NT2/D1 (cell line): ENCODE data around the gene CD109.
"Not testable (repeated sequence)": the region's sequence is repeated elsewhere in the genome, so short reads cannot be mapped to it uniquely, and the experiment has no call there.

Source experiments
- DNase-seq: peaks from one replicate; pipeline ENCODE4 v3.0.0-alpha.2; 2011; ENCODE audit warnings: low read depth, low spot score
- H3K27me3 ChIP-seq: 2 replicates; pipeline ENCODE4 v1.6.0; 2011; ENCODE audit warnings: mild to moderate bottlenecking; ENCODE audit not compliant: insufficient read length, insufficient read depth
- H3K36me3 ChIP-seq: 2 replicates; pipeline ENCODE4 v1.6.1; 2011; ENCODE audit warnings: mild to moderate bottlenecking, low read length, mixed read lengths; ENCODE audit not compliant: insufficient read depth, insufficient read length
- H3K4me1 ChIP-seq: 2 replicates; pipeline ENCODE4 v1.5.1; 2011; ENCODE audit not compliant: insufficient read depth, insufficient read length
- H3K4me3 ChIP-seq: 2 replicates; pipeline ENCODE4 v1.5.1; 2011; ENCODE audit warnings: low read depth; ENCODE audit not compliant: insufficient read length
- H3K9ac ChIP-seq: 2 replicates; pipeline ENCODE4 v1.6.0; 2011; ENCODE audit warnings: low read depth; ENCODE audit not compliant: insufficient read length
- H3K9me3 ChIP-seq: 2 replicates; pipeline ENCODE4 v1.5.1; 2011; ENCODE audit warnings: mild to moderate bottlenecking, low read length; ENCODE audit not compliant: insufficient read depth
- SUZ12 ChIP-seq: IDR thresholded peaks from 2 replicates; pipeline ENCODE4 v1.6.1; 2011; ENCODE audit not compliant: insufficient read length, insufficient read depth; ENCODE audit errors: extremely low read depth
- YY1 ChIP-seq: IDR thresholded peaks from 2 replicates; pipeline ENCODE4 v1.6.1; 2011; ENCODE audit not compliant: insufficient read length, insufficient read depth
- ZNF274 ChIP-seq: IDR thresholded peaks from 2 replicates; pipeline ENCODE4 v1.6.1; 2011; ENCODE audit warnings: mild to moderate bottlenecking, low read depth, low read length

Gene CD109

GRCh38 chr6:73704260-73704659, 8.3 kb downstream of the CD109 start:
- H3K4me3 ChIP-seq: no peak overlapping the region
- no peak for TF ChIP-seq YY1
- TF ChIP-seq ZNF274: no peak
- TF ChIP-seq SUZ12: no peak
- H3K9me3 ChIP-seq: no peaks in the 10 kb centered on the region
- DNase-seq: no peak
- H3K36me3 ChIP-seq: peaks cover 8% of the 10 kb centered on the region
- no peaks in the 10 kb centered on the region for H3K27me3 ChIP-seq
- no peaks in the 10 kb centered on the region for H3K4me1 ChIP-seq
- no peak overlapping the region for H3K9ac ChIP-seq

DNA sequence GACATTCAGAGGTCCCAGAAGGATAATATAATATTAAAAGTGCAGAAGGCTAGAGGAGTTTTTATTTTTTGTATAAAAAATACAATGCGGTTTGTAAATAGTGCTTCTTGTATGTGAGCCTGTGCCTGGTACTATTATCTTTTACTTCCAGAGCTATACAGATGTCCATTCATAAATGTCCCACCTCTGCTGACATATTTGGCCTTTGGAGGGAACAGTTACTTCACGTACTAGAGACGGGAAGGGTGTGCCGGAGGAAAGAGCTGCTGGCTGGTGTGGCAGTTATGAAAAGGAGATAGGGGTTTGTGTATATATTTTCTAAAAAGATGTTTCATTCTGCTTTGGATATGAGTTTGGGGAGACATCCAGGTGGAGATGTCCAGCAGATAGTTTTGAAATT, 8.8 kb downstream of the CD109 start:
- no peaks in the 10 kb centered on the region for H3K4me1 ChIP-seq
- no peak for DNase-seq
- TF ChIP-seq YY1: no peak
- TF ChIP-seq ZNF274: no peak
- no peak for TF ChIP-seq SUZ12
- no peaks in the 10 kb centered on the region for H3K27me3 ChIP-seq
- no peak overlapping the region for H3K4me3 ChIP-seq
- H3K36me3 ChIP-seq: peaks cover 5% of the 10 kb centered on the region
- H3K9me3 ChIP-seq: no peaks in the 10 kb centered on the region
- H3K9ac ChIP-seq: no peak overlapping the region

- H3K4me1 ChIP-seq: no peaks in the 10 kb centered on the region
- no peak overlapping the region for H3K9ac ChIP-seq
- H3K27me3 ChIP-seq: no peaks in the 10 kb centered on the region
- DNase-seq: no peak
- no peaks in the 10 kb centered on the region for H3K9me3 ChIP-seq
- TF ChIP-seq YY1 (no peak), ZNF274 (no peak), SUZ12 (no peak)
- H3K4me3 ChIP-seq: no peak overlapping the region
- peaks cover 5% of the 10 kb centered on the region for H3K36me3 ChIP-seq
Observed at GRCh38 chr6:73706971-73707370, 11.0 kb downstream of the CD109 start.

DNA sequence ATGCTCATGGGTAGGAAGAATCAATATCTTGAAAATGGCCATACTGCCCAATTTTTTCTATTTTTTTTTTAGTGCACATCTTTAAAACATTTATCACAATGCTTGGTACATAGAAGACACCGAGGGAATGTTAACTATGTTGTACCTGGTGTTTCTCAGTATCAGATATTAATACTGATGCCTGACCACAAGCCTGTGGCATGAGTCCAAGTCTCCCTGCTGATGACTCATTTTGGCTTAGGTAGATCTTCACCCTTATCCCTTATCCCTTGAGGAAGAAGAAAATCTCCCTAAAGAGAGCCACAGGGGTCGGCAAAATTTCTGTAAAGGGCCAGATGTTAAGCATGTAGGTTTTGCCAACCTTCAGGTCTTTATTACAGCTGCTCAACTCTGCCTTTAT, 14.5 kb downstream of the CD109 start:
- Histone ChIP-seq H3K4me3 (no peak overlapping the region), H3K36me3 (peaks cover 5% of the 10 kb centered on the region), H3K9ac (no peak overlapping the region), H3K4me1 (no peaks in the 10 kb centered on the region), H3K9me3 (no peaks in the 10 kb centered on the region), H3K27me3 (no peaks in the 10 kb centered on the region)
- TF ChIP-seq ZNF274 (no peak), YY1 (no peak), SUZ12 (no peak)
- DNase-seq: no peak

GRCh38 chr6:73710948-73711347, 14.9 kb downstream of the CD109 start:
- Histone ChIP-seq H3K36me3 (peaks cover 5% of the 10 kb centered on the region), H3K9ac (no peak overlapping the region), H3K9me3 (no peaks in the 10 kb centered on the region), H3K27me3 (no peaks in the 10 kb centered on the region), H3K4me3 (no peak overlapping the region), H3K4me1 (no peaks in the 10 kb centered on the region)
- TF ChIP-seq SUZ12 (no peak), ZNF274 (no peak), YY1 (no peak)
- DNase-seq: no peak

DNA sequence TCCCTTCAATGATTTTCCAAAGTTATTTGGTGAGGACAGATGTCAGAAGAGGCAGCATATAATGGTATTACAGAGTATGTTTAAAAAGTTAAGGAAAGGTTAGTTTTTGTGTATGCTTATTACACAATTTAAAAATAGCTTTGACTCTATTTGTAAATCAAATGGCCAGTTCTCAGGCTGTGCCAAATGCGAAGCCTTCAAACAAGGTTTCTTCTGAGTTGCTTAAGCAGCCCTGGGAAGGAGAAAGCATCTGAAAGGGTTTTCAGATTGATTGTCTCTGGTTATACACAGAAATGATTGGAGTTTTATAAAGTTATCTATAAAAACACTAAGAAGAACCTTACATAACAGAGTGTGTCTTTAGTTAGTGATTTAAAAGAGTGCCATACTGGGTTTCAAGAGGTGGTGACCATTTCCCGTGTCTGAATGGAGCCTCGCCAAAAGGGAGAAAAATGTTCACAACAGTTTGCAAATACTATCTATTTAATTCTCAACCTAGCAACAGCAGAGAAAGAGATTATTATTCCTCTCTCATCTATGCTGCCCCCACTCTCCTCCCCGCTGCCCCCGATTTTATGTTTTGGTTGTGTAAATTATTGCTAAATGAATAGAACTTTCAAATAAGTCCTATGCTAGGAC, 16.7 kb downstream of the CD109 start:
- TF ChIP-seq SUZ12 (no peak), YY1 (no peak), ZNF274 (no peak)
- DNase-seq: no peak
- H3K9me3 ChIP-seq: no peaks in the 10 kb centered on the region
- no peak overlapping the region for H3K9ac ChIP-seq
- no peak overlapping the region for H3K4me3 ChIP-seq
- no peaks in the 10 kb centered on the region for H3K4me1 ChIP-seq
- H3K36me3 ChIP-seq: no peaks in the 10 kb centered on the region
- no peaks in the 10 kb centered on the region for H3K27me3 ChIP-seq

- Histone ChIP-seq H3K4me3 (no peak overlapping the region), H3K9ac (no peak overlapping the region), H3K4me1 (no peaks in the 10 kb centered on the region), H3K27me3 (no peaks in the 10 kb centered on the region), H3K9me3 (no peaks in the 10 kb centered on the region), H3K36me3 (no peaks in the 10 kb centered on the region)
- TF ChIP-seq ZNF274: no peak
- no peak for TF ChIP-seq SUZ12
- no peak for TF ChIP-seq YY1
- no peak for DNase-seq
Observed at GRCh38 chr6:73713426-73714147, 17.6 kb downstream of the CD109 start.

DNA sequence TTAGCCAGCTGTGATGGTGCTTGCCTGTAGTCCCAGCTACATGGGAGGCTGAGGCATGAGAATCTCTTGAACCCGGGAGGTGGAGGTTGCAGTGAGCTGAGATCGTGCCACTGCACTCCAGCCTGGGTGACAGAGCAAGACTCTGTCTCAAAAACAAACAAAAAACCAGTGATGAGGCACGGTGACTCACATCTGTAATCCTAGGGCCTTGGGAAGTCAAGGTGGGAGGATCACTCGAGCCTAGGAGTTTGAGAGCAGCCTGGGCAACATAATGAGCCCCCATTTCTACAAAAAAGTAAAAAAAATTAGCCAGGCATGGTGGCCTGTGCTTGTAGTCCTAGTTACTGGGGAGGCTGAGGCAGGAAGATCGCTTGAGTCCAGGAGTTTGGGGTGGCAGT, 19.1 kb downstream of the CD109 start:
- H3K4me1 ChIP-seq, H3K27me3 ChIP-seq, H3K9ac ChIP-seq, H3K9me3 ChIP-seq, H3K36me3 ChIP-seq, DNase-seq, H3K4me3 ChIP-seq: not testable (repeated sequence)
